ENCODE measurements around the gene GPR132. TPM values are rescaled to one million over a fixed set of nuclear protein-coding genes. Genes with fewer than 3 reads are reported as not detected.
"Not testable (repeated sequence)": the region's sequence is repeated elsewhere in the genome, so short reads cannot be mapped to it uniquely, and the experiment has no call there.

GPR132 gene, protein sequence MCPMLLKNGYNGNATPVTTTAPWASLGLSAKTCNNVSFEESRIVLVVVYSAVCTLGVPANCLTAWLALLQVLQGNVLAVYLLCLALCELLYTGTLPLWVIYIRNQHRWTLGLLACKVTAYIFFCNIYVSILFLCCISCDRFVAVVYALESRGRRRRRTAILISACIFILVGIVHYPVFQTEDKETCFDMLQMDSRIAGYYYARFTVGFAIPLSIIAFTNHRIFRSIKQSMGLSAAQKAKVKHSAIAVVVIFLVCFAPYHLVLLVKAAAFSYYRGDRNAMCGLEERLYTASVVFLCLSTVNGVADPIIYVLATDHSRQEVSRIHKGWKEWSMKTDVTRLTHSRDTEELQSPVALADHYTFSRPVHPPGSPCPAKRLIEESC
- total RNA-seq, result 0.07 TPM in 1 of 2 replicates, not detected in the other

GRCh38 chr14:105065280-105066228 lies at the start of gene GPR132:
Gene GPR132 (minus strand): TSS chr14:105065430. CDS start chr14:105055420, 10,010 bp downstream.
- DNase-seq (ENCODE audit: low read depth, low spot score), result no peak

DNA sequence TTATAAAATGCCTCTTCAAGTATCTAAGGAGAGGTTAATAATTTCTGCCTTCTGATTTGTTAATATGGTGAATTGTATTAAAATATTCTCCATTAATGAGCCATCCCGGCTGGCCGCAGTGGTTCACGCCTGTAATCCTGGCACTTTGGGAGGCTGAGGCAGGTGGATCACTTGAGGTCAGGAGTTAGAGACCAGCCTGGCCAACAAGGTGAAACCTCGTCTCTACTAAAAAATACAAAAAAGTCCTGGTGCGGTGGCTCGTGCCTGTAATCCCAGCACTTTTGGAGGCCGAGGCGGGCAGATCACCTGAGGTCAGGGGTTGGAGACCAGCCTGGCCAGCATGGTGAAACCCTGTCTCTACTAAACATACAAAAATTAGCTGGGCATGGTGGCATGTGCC lies 44.0 kb upstream of the GPR132 start:
- not testable (repeated sequence) for DNase-seq (ENCODE audit: low read depth, low spot score)

DNA sequence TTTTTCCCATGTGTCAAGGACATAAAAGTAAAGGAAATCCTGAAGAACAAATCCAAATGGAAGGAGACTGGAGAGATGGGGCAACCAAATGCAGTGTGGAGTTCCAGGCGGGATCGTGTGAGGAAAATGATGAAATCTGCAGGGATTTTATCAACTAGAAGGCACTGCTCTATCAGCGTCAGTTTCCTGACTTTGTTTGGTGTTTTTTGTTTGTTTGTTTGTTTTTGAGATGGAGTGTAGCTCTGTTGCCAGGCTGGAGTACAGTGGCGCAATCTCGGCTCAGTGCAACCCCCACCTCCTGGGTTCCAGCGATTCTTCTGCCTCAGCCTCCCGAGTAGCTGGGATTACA lies 43.3 kb upstream of the GPR132 start:
- no peak for DNase-seq (ENCODE audit: low read depth, low spot score)

GRCh38 chr14:105107781-105108515 lies 42.7 kb upstream of the GPR132 start:
- DNase-seq (ENCODE audit: low read depth, low spot score), result no peak

- DNase-seq (ENCODE audit: low read depth, low spot score), result no peak
These were observed 42.1 kb upstream of the GPR132 start for GRCh38 chr14:105107351-105107750.

- DNase-seq (ENCODE audit: low read depth, low spot score), result no peak
These were observed 39.9 kb upstream of the GPR132 start for GRCh38 chr14:105105158-105105557.

DNA sequence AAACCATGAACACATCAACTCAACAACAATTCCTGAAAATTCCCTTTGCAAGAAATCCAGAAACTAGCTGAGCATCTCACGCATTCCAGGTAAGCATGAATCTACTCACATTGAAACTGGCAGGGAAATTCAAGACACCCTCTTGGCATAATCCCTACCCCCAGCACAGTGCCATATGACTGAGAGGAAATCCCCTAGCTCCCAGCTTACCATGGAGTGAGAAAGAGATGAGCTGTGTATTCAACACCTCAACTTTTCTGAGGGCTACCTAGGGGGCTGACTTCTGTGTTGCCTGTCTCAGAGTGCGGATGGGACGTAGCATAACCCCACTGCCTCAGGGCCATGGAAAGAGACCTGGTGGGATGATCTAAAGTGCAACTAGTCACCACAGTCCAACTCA lies 37.7 kb upstream of the GPR132 start:
- no peak for DNase-seq (ENCODE audit: low read depth, low spot score)

DNA sequence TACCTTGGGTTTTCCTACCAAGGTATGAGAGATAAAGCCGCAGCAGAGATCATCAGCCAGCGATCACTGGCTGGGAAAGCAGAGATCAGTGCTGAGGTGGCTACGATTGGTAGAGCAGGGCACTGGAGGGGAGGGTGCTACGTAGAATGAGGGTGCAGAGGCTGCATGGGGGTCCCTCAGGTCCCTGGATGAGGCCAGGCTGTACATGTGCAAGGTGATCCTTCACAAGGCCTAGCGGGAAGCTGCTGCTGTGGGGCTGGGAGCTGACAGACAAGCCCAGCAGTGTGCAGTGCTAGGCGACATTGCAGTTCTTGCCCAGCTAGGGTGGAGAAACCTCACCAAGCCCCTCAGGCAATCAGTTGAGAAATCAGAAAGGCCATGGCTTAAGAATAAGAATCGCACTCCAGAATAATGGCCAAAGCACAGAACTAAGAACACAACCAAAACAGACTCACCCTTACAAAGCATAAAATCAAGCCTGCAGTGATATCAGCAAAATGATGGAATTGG lies 37.2 kb upstream of the GPR132 start:
- DNase-seq (ENCODE audit: low read depth, low spot score), result no peak

DNA sequence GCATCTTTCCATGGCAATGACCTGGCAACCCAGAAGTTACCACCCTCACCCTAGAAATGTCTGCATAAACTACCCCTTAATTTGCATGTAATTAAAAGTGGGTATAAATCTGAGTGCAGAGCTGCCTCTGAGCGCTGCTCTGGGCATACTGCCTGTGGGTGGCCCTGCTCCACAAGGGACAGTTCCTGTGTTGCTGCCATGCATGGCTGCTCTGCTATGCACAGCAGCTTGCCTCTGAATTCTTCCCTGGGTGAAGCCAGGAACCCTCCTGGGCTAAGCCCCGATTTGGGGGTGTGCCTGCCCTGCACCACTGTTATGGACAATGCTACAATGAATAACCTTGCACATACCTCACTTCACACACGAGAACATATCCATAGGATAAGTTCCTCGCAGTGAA lies 35.7 kb upstream of the GPR132 start:
- DNase-seq (ENCODE audit: low read depth, low spot score), result no peak

- DNase-seq (ENCODE audit: low read depth, low spot score), result no peak
These were observed 34.5 kb upstream of the GPR132 start for GRCh38 chr14:105099778-105100177.

GRCh38 chr14:105098316-105098715 lies 33.1 kb upstream of the GPR132 start:
- no peak for DNase-seq (ENCODE audit: low read depth, low spot score)

DNA sequence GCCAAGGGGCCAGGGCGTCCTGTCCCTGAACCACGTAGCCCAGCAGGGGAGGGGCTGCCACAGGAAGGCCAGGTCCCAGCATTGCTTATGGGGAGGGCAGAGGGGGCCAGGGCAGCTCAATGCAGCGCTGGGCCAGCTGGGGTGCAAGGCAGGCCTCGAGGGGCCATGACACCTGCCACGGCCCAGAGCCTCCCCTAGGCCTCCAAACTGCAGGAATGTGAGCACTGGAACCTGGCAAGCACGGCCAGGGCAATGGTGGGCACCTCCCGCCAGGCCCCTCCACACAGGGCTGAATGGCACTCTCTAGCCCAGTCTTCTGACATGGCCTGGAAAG lies 32.5 kb upstream of the GPR132 start:
- DNase-seq (ENCODE audit: low read depth, low spot score), result no peak

GRCh38 chr14:105096206-105096875 lies 31.1 kb upstream of the GPR132 start:
- DNase-seq (ENCODE audit: low read depth, low spot score), result no peak

DNA sequence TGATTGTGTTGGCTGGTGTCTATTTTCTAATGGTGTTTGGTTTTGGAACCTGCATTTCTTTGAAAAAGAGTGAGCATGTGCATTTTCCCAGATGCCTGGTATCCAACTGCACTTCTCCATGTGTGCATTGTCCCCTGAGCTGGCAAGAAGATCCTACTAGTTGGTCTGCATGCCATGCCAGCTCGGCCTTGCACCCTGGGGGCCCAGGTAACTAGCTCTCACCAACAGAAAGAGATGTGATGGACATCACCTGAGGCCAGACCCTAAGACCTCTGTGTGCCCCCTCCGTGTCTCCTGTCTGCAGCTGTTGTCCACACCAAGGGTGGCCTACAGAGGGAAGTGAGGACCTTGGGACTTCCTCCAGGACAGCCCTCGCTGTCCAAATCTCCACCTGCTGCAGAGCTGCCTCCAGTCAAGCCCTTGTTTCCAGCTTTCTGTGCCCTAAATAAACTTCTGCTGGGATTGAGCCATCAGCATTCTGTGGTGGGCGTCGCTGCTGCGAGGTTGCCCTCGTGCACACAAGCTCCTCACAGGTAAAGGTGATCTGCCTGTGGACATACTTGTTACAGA lies 30.1 kb upstream of the GPR132 start:
- no peak for DNase-seq (ENCODE audit: low read depth, low spot score)

DNA sequence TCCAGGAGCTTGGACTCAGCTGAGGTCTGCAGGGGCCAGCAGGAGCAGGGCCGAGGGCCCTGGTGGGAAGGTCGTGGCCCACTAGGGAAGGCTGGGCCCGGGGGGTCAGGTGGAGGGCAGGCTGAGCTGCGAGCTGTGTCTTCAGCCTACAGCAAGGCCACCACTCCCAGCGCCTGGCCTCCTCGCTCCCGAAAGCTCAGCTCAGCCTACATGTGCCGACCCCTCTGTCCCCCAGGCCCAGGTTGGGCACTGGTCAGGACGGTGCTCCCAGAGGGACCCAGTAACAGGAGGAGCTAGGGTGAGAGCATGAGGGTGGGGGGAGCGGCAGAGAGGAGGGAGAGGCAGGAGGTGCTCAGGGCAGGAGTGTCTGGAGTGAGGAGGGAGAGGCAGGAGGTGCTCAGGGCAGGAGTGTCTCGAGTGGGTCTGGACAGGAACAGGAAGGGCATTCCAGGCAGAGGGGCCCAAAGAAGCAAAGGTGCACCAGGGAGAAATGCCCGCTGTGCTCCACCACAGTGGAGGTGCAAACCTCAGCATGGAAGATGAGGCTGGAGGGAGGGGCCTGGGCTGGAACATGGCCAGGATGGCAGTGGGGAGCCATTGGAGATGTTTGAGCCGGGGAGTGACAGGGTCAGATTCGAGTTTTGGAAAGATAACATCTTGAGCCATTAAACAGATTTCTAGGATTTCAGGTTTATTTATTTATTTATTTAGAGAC lies 29.1 kb upstream of the GPR132 start:
- DNase-seq (ENCODE audit: low read depth, low spot score), result no peak

- DNase-seq (ENCODE audit: low read depth, low spot score), result no peak
These were observed 28.4 kb upstream of the GPR132 start for GRCh38 chr14:105093431-105094192.

DNA sequence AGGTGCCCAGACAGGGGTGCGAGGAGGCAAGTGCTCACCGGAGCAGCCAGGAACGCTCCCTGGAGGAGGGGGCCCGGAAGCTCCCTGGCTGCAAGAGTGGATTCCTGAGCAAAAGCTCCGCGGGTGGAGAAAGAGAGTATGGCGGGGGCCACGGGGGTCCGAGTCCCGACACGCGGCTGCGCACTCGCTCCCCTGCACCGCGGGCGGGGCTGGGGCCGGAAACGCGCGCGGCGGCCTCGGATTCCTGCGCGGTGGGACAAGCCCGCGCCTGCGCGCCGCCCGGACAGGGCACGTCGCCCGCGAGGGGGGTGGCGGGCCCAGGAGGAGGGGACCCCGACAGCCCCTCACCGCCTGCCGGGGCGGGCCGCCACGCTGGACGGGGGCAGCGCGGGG lies 27.8 kb upstream of the GPR132 start:
- no peak for DNase-seq (ENCODE audit: low read depth, low spot score)

DNA sequence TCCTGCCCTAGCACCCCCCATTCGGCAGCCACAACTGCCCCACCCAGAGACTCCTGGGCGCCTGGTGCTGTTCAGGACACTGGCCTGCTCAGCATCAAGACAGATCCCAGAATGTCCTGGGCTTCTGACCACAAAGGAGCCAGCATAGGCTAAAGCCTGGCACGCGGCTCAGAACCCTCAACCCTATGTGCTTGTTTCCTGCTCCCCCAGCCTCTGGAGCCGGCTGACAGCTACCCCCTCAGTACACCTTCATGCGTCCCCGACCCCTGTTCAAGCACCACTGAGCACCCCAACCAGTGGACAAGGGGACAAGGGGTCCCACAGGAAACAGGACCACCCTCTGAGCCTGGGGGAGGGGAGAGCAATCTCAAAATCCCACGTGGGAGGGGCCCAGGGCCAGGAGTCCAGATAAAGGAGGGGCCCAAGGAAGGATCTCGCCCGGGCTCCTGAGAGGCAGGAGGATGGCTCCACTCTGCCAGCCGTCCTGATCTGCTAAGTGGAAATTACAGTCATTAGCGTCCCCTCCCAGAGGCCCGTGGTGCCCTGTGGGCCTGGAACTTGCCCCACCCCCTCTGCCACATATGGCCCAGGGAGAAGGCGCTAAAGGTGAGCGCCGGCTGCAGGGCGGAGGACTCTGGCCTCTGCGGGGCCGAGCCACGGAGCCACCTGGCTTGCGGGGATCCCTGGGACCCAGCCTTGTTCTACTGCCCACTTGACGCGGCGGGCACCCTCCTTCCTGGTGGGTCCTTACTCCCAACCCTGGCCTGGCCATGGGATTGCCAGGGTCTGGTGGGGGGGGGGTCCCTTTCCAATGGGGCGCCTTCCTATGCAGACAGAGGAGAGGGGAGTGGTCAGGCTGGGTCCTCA lies 27.2 kb upstream of the GPR132 start:
- DNase-seq (ENCODE audit: low read depth, low spot score), result no peak
